ENCODE measurements around the gene NPAS3.

- no peak for TF ChIP-seq CTCF (conservative IDR thresholded peaks at IDR 0.05; ENCODE audit: low read length)
- TF ChIP-seq EZH2phosphoT487 (IDR thresholded peaks at IDR 0.05; ENCODE audit: borderline replicate concordance) = no peak
Measured at GRCh38 chr14:32940711-32941667, 2.3 kb downstream of the NPAS3 start.

All from Loucy (cell line).